H1 (cell line): ENCODE measurements around the gene AICDA. TPM values are rescaled to one million over a fixed set of nuclear protein-coding genes. Genes with fewer than 3 reads are reported as not detected.

Experiments
- CTCF ChIA-PET: fragments of 300-600 bp; sonication (Branson Sonifier 250); formaldehyde crosslinking; loops from one replicate; lab custom pipeline; 2021; ENCODE audit not compliant: partially characterized antibody; lab: Charles Lee
- POLR2A ChIA-PET: fragments of 300-600 bp; sonication (Branson Sonifier 250); formaldehyde crosslinking; loops from one replicate; lab custom pipeline; 2021; ENCODE audit warnings: inconsistent platforms; ENCODE audit not compliant: partially characterized antibody; lab: Charles Lee
- DNase-seq, 2 experiments: peaks; one replicate each; pipeline versions ENCODE4 v3.0.0 to v3.0.0-alpha.2; 2010 to 2022; ENCODE audit warnings: low spot score in 2 of 2, low read depth in 1 of 2, mixed read lengths in 1 of 2
- FAIRE-seq: peaks from 2 replicates; lab custom pipeline; 2011; peaks lifted over from hg19 to GRCh38; lab: Jason Lieb, UNC
- H2AFZ ChIP-seq: 2 replicates; pipeline ENCODE4 v1.8.1; 2012; ENCODE audit warnings: low read length, inconsistent platforms
- H2AK5ac ChIP-seq: 2 replicates; pipeline ENCODE4 v1.6.1; 2013; ENCODE audit warnings: low read depth, low read length
- H2BK120ac ChIP-seq: replicated peaks from 2 replicates; pipeline ENCODE3; 2013; ENCODE audit warnings: low read depth, low read length, inconsistent platforms
- H2BK12ac ChIP-seq: 2 replicates; pipeline ENCODE4 v1.6.1; 2013; ENCODE audit warnings: low read depth, low read length
- H2BK15ac ChIP-seq: 2 replicates; pipeline ENCODE4 v1.6.1; 2013; ENCODE audit warnings: low read length
- H2BK20ac ChIP-seq: 2 replicates; pipeline ENCODE4 v1.6.1; 2013; ENCODE audit warnings: low read length
- H2BK5ac ChIP-seq: 2 replicates; pipeline ENCODE4 v1.6.1; 2013; ENCODE audit warnings: low read depth, low read length
- H3K14ac ChIP-seq: 2 replicates; pipeline ENCODE4 v1.6.1; 2013; ENCODE audit warnings: inconsistent platforms; ENCODE audit not compliant: insufficient read length
- H3K18ac ChIP-seq: 2 replicates; pipeline ENCODE4 v1.6.1; 2013; ENCODE audit warnings: low read length; ENCODE audit errors: extremely low read depth
- H3K23ac ChIP-seq: 2 replicates; pipeline ENCODE4 v1.6.1; 2013; ENCODE audit warnings: inconsistent platforms; ENCODE audit not compliant: insufficient read length
- H3K23me2 ChIP-seq: 2 replicates; pipeline ENCODE4 v1.6.1; 2013; ENCODE audit warnings: low read depth, low read length
- H3K27ac ChIP-seq: 2 replicates; pipeline ENCODE4 v1.6.1; 2011; ENCODE audit warnings: low read depth, low read length, inconsistent platforms
- H3K27me3 ChIP-seq, 4 experiments: replicated peaks in 1 of 4; 1 replicate in 1 of 4; 2 replicates in 3 of 4; pipeline versions ENCODE4 v1.6.1 to v1.8.1; 2011 to 2013; ENCODE audit warnings: low read length in 3 of 4, mild to moderate bottlenecking in 3 of 4, inconsistent platforms in 2 of 4, mixed read lengths in 2 of 4, moderate library complexity in 1 of 4; ENCODE audit not compliant: control insufficient read depth in 3 of 4, insufficient read depth in 3 of 4; ENCODE audit errors: extremely low read depth in 1 of 4
- H3K36me3 ChIP-seq, 4 experiments: 2 replicates each; pipeline versions ENCODE4 v1.6.1 to v1.8.1; 2011 to 2013; ENCODE audit warnings: mild to moderate bottlenecking in 4 of 4, low read length in 3 of 4, moderate library complexity in 2 of 4, control low read depth in 1 of 4, inconsistent platforms in 1 of 4; ENCODE audit not compliant: insufficient read depth in 4 of 4, control insufficient read depth in 2 of 4
- H3K4ac ChIP-seq: replicated peaks from 2 replicates; pipeline ENCODE3; 2013; ENCODE audit warnings: low read length, low read depth, mixed read lengths, inconsistent platforms; ENCODE audit not compliant: insufficient read length
- H3K4me1 ChIP-seq, 4 experiments: replicated peaks in 1 of 4; 1 replicate in 1 of 4; 2 replicates in 3 of 4; pipeline versions ENCODE4 v1.6.1 to v1.8.1; 2011 to 2013; ENCODE audit warnings: low read length in 3 of 4, inconsistent platforms in 2 of 4, mixed read lengths in 1 of 4; ENCODE audit not compliant: insufficient read depth in 4 of 4, control insufficient read depth in 3 of 4
- H3K4me2 ChIP-seq, 2 experiments: 2 replicates each; pipeline versions ENCODE4 v1.6.1 to v1.8.1; 2011 to 2013; ENCODE audit warnings: low read depth in 2 of 2, low read length in 2 of 2, control low read depth in 1 of 2, inconsistent platforms in 1 of 2, mild to moderate bottlenecking in 1 of 2; ENCODE audit not compliant: insufficient read depth in 1 of 2
- H3K4me3 ChIP-seq, 4 experiments: fragments of 200-600, 300-600 bp in 1 of 4; sonication (generic), shearing (Covaris generic), sonication (Bioruptor Twin) in 1 of 4; 2 replicates each; pipeline versions ENCODE4 v1.5.1 to v1.8.1; 2011 to 2016; ENCODE audit warnings: low read length in 4 of 4, low read depth in 3 of 4, control low read depth in 2 of 4, inconsistent platforms in 2 of 4, mild to moderate bottlenecking in 2 of 4, mixed read lengths in 1 of 4, moderate library complexity in 1 of 4; ENCODE audit not compliant: insufficient read depth in 2 of 4; ENCODE audit errors: extremely low read depth in 1 of 4
- H3K56ac ChIP-seq: replicated peaks from 2 replicates; pipeline ENCODE3; 2013; ENCODE audit warnings: low read depth, mild to moderate bottlenecking, mixed read lengths, low read length, inconsistent platforms; ENCODE audit not compliant: insufficient read length
- H3K79me1 ChIP-seq: 2 replicates; pipeline ENCODE4 v1.6.1; 2013; ENCODE audit warnings: low read depth, low read length, control low read depth
- H3K79me2 ChIP-seq, 2 experiments: 2 replicates each; pipeline versions ENCODE4 v1.6.1 to v1.8.1; 2012 to 2013; ENCODE audit warnings: low read length in 2 of 2, mild to moderate bottlenecking in 2 of 2, inconsistent platforms in 1 of 2; ENCODE audit not compliant: insufficient read depth in 2 of 2, control insufficient read depth in 1 of 2
- H3K9ac ChIP-seq, 4 experiments: replicated peaks in 1 of 4; 1 replicate in 1 of 4; 2 replicates in 3 of 4; pipeline versions ENCODE4 v1.6.1 to v1.8.1; 2011 to 2013; ENCODE audit warnings: low read depth in 3 of 4, low read length in 3 of 4, control low read depth in 2 of 4, mild to moderate bottlenecking in 2 of 4, moderate library complexity in 2 of 4, inconsistent platforms in 1 of 4; ENCODE audit errors: extremely low read depth in 1 of 4
- H3K9me3 ChIP-seq, 2 experiments: 2 replicates each; pipeline versions ENCODE4 v1.6.1 to v1.8.1; 2012 to 2013; ENCODE audit warnings: mild to moderate bottlenecking in 2 of 2, moderate library complexity in 2 of 2, control low read depth in 1 of 2, inconsistent platforms in 1 of 2, low read depth in 1 of 2, low read length in 1 of 2, mixed read lengths in 1 of 2; ENCODE audit not compliant: insufficient read depth in 2 of 2
- H4K20me1 ChIP-seq, 2 experiments: replicated peaks in 1 of 2; 2 replicates each; pipeline versions ENCODE3 to v1.8.1; 2011 to 2013; ENCODE audit warnings: inconsistent platforms in 2 of 2, low read length in 2 of 2, mild to moderate bottlenecking in 1 of 2; ENCODE audit not compliant: insufficient read depth in 2 of 2, control insufficient read depth in 1 of 2
- H4K5ac ChIP-seq: 2 replicates; pipeline ENCODE4 v1.6.1; 2013; ENCODE audit warnings: low read length, low read depth, mixed read lengths, inconsistent platforms; ENCODE audit not compliant: insufficient read length
- H4K8ac ChIP-seq: 2 replicates; pipeline ENCODE4 v1.8.0; 2013; ENCODE audit warnings: mild to moderate bottlenecking, moderate library complexity, low read length, inconsistent platforms; ENCODE audit not compliant: insufficient read depth; ENCODE audit errors: extremely low read depth
- H4K91ac ChIP-seq: replicated peaks from 2 replicates; pipeline ENCODE3; 2013; ENCODE audit warnings: low read length, mixed read lengths, inconsistent platforms; ENCODE audit not compliant: insufficient read length
- ASH2L ChIP-seq: fragments of 200-600, 300-600 bp; sonication (generic); IDR thresholded peaks from one replicate; pipeline ENCODE4 v1.7.1; 2017; ENCODE audit warnings: low read length
- POLR2A ChIP-seq, 2 experiments: IDR thresholded peaks; 1 replicate in 1 of 2; 2 replicates in 1 of 2; pipeline ENCODE4 v1.6.1; 2011; ENCODE audit warnings: low read depth in 2 of 2, low read length in 2 of 2, mild to moderate bottlenecking in 2 of 2; ENCODE audit errors: control extremely low read depth in 1 of 2
- POLR2AphosphoS5 ChIP-seq: IDR thresholded peaks from 2 replicates; pipeline ENCODE4 v1.6.1; 2011; ENCODE audit warnings: low read depth, low read length
- RBBP5 ChIP-seq: IDR thresholded peaks from 2 replicates; pipeline ENCODE4 v1.7.1; 2012; ENCODE audit warnings: low read depth, mild to moderate bottlenecking, inconsistent platforms, low read length, moderate library complexity, borderline replicate concordance
- SIN3A ChIP-seq, 2 experiments: IDR thresholded peaks in 1 of 2; conservative IDR thresholded peaks in 1 of 2; 2 replicates each; pipeline ENCODE4 v1.6.1; 2011 to 2012; ENCODE audit warnings: low read length in 2 of 2, improper control_type of control experiment in 1 of 2, low read depth in 1 of 2, mild to moderate bottlenecking in 1 of 2
- SIX5 ChIP-seq: IDR thresholded peaks from 2 replicates; pipeline ENCODE4 v1.6.1; 2011; ENCODE audit warnings: mild to moderate bottlenecking, low read depth, low read length
- TBP ChIP-seq: IDR thresholded peaks from 2 replicates; pipeline ENCODE4 v1.6.1; 2011; ENCODE audit warnings: low read depth, low read length, improper control_type of control experiment
- TCF12 ChIP-seq: IDR thresholded peaks from 2 replicates; pipeline ENCODE4 v1.6.1; 2011; ENCODE audit warnings: low read depth, mild to moderate bottlenecking, low read length
- ZNF274 ChIP-seq: IDR thresholded peaks from 2 replicates; pipeline ENCODE4 v1.7.0; 2012; ENCODE audit warnings: low read length, borderline replicate concordance; ENCODE audit errors: extremely low read depth
- WGBS, 2 experiments: shearing (Covaris generic) in 1 of 2; methylation state at CpG; one replicate each; pipeline versions ENCODE4 v1.1.6 to v1.1.7; 2013 to 2015; ENCODE audit warnings: low lambda C conversion rate in 2 of 2, mixed read lengths in 2 of 2, inconsistent platforms in 1 of 2, low coverage in 1 of 2, missing lambda C conversion rate in 1 of 2; ENCODE audit not compliant: insufficient replicate concordance in 2 of 2, insufficient coverage in 1 of 2, insufficient read length in 1 of 2; ENCODE audit errors: extremely low coverage in 1 of 2, missing lambda C conversion rate in 1 of 2; 5-methylcytosine and 5-hydroxymethylcytosine counted together
- polyA plus RNA-seq, 7 experiments: library from polyadenylated mRNA; depleted of rRNA in 3 of 7; stranded (reverse) in 5 of 7; unstranded in 2 of 7; fragments of >200 nt in 5 of 7; fragments of 200-250 nt in 2 of 7; gene quantifications; 1 replicate in 5 of 7; 2 replicates in 1 of 7; 4 replicates in 1 of 7; pipeline versions ENCODE4 v1.2.1 to v1.2.3, GENCODE V29; 2011 to 2013; ENCODE audit warnings: missing spikeins in 2 of 7, mixed read lengths in 2 of 7
- total RNA-seq: library from RNA; stranded (reverse); fragmentation: NEBNext Ultra II Directional; extraction: Animal tissue kit (Norgen Biotek cat#: 25700); gene quantifications from 2 replicates; pipeline ENCODE4 v1.2.1, GENCODE V29; 2021
- TF ChIP-seq, protein P1 (sequence below): IDR thresholded peaks from 2 replicates; pipeline ENCODE4 v1.6.1; 2011; ENCODE audit warnings: low read length, improper control_type of control experiment
- TF ChIP-seq, protein P2 (sequence below): IDR thresholded peaks from 2 replicates; pipeline ENCODE4 v1.6.1; 2012; ENCODE audit warnings: low read length, inconsistent platforms
- TF ChIP-seq, protein P3 (sequence below): IDR thresholded peaks from 2 replicates; pipeline ENCODE4 v1.6.1; 2012; ENCODE audit warnings: inconsistent platforms

The AICDA gene
- total and polyA plus RNA-seq, 2 of the 8 experiments (the other 6 are each of a cell fraction or from before 2014, with no cell fraction given) = not detected

DNA sequence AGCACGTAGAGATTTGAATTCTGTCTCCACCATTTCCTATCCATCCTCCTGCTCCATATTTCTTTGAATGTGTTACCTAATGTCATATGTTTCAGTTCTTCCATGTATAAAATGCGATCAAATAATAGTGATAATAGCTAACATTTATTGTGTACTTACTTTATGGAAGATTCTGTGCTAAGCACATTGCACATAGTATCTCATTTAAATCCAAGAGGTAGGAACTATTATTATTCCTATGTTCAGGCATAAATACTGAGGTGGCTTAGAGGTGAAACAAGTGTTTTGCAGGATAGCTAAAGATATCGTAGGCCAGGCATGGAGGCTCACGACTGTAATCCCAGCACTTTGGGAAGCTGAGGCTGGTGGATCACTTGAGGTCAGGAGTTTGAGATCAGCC lies 17.5 kb upstream of the AICDA start:
- FAIRE-seq (no peak), DNase-seq (no peak)
- Histone ChIP-seq H3K56ac (no peak overlapping the region), H4K5ac (no peak overlapping the region), H4K20me1 (no peaks in the 10 kb centered on the region), H3K4me1 (peaks cover 0 to under 1% (median 0%) of the 10 kb centered on the region in 4 experiments; a peak in 1 of 7 replicates), H3K4me2 (no peak overlapping the region), H2BK12ac (no peak overlapping the region), H3K4me3 (no peak overlapping the region), H3K18ac (no peak overlapping the region), H3K27me3 (no peaks in the 10 kb centered on the region; a peak in 1 of 7 replicates), H3K27ac (no peak overlapping the region), H2AFZ (no peak overlapping the region), H3K14ac (no peak overlapping the region), H3K79me2 (no peaks in the 10 kb centered on the region), H3K36me3 (no peaks in the 10 kb centered on the region), H2AK5ac (no peak overlapping the region), H3K9ac (no peak overlapping the region), H2BK15ac (no peak overlapping the region), H2BK120ac (no peak overlapping the region), H3K4ac (no peak overlapping the region), H3K23ac (no peak overlapping the region), H4K8ac (no peak overlapping the region), H3K9me3 (no peaks in the 10 kb centered on the region), H4K91ac (no peak overlapping the region), H2BK5ac (no peak overlapping the region), H2BK20ac (no peak overlapping the region), H3K23me2 (no peaks in the 10 kb centered on the region), H3K79me1 (no peaks in the 10 kb centered on the region)
- ChIA-PET POLR2A (no interaction called here), CTCF (interaction anchor here (3.3 kb wide), 1 partner anchor 20 kb away, joined by 21 read pairs; the partner anchor contains the start of gene AICDA)
- 90% methylated on average over 4 of the region's 4 CpGs; no CpG with 5 or more reads in 1 of the 2 experiments for WGBS, 2 experiments
- TF ChIP-seq SIX5 (no peak), POLR2A (IDR thresholded peaks at IDR 0.05; ENCODE audit: control extremely low read depth in 1 of 2, low read depth in 2 of 2, low read length in 2 of 2) (no peak), TCF12 (no peak), TBP (no peak), ZNF274 (no peak), RBBP5 (no peak), ASH2L (no peak), SIN3A (conservative IDR thresholded peaks at IDR 0.05 in 1 of 2, IDR thresholded peaks at IDR 0.05 in 1 of 2; ENCODE audit: low read depth in 1 of 2, low read length in 2 of 2) (no peak), POLR2AphosphoS5 (no peak)
- TF ChIP-seq, protein P1, sequence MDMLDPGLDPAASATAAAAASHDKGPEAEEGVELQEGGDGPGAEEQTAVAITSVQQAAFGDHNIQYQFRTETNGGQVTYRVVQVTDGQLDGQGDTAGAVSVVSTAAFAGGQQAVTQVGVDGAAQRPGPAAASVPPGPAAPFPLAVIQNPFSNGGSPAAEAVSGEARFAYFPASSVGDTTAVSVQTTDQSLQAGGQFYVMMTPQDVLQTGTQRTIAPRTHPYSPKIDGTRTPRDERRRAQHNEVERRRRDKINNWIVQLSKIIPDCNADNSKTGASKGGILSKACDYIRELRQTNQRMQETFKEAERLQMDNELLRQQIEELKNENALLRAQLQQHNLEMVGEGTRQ = no peak
- TF ChIP-seq, protein P2, sequence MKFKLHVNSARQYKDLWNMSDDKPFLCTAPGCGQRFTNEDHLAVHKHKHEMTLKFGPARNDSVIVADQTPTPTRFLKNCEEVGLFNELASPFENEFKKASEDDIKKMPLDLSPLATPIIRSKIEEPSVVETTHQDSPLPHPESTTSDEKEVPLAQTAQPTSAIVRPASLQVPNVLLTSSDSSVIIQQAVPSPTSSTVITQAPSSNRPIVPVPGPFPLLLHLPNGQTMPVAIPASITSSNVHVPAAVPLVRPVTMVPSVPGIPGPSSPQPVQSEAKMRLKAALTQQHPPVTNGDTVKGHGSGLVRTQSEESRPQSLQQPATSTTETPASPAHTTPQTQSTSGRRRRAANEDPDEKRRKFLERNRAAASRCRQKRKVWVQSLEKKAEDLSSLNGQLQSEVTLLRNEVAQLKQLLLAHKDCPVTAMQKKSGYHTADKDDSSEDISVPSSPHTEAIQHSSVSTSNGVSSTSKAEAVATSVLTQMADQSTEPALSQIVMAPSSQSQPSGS = no peak
- TF ChIP-seq, protein P3, sequence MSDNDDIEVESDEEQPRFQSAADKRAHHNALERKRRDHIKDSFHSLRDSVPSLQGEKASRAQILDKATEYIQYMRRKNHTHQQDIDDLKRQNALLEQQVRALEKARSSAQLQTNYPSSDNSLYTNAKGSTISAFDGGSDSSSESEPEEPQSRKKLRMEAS = no peak
